CD4-positive, alpha-beta T cell (primary cell): ENCODE data around the gene SHTN1. TPM values are rescaled to one million over a fixed set of nuclear protein-coding genes. Genes with fewer than 3 reads are reported as not detected.

Experiments used
- ATAC-seq: fragments of 200-7000 bp; cut with Tn5 transposase; one replicate; pipeline ENCODE4 v1.10.0; 2022; ENCODE audit warnings: mild to moderate bottlenecking; ENCODE audit not compliant: poor library complexity
- CTCF ChIA-PET: fragments of 350-600 bp; sonication (Branson Sonifier 250); formaldehyde crosslinking; loops from one replicate; lab custom pipeline; 2021; ENCODE audit warnings: antibody characterized with exemption, inconsistent platforms; lab: Charles Lee
- POLR2A ChIA-PET: fragments of 350-600 bp; sonication (Branson Sonifier 250); formaldehyde crosslinking; loops from one replicate; lab custom pipeline; 2021; ENCODE audit warnings: antibody characterized with exemption, inconsistent platforms; lab: Charles Lee
- DNase-seq, 14 experiments: peaks; one replicate each; pipeline ENCODE4 v3.0.0-alpha.2; 2013 to 2020; ENCODE audit warnings: mixed read lengths in 2 of 14
- H3K27ac ChIP-seq, 2 donors: one replicate each; pipeline versions ENCODE4 v1.5.1 to v1.7.0; 2013; ENCODE audit warnings: low read length in 2 of 2, low read depth in 1 of 2, mild to moderate bottlenecking in 1 of 2
- H3K27me3 ChIP-seq, 2 experiments: 1 replicate in 1 of 2; 2 replicates in 1 of 2; pipeline versions ENCODE4 v1.6.1 to v1.7.0; 2013; ENCODE audit warnings: low read length in 2 of 2, control low read depth in 1 of 2, mild to moderate bottlenecking in 1 of 2, moderate library complexity in 1 of 2; ENCODE audit not compliant: insufficient read depth in 2 of 2, control insufficient read depth in 1 of 2
- H3K36me3 ChIP-seq: one replicate; pipeline ENCODE4 v1.6.1; 2013; ENCODE audit warnings: low read length, control low read depth; ENCODE audit not compliant: insufficient read depth
- H3K4me1 ChIP-seq: one replicate; pipeline ENCODE4 v1.6.1; 2013; ENCODE audit warnings: low read length, control low read depth; ENCODE audit not compliant: insufficient read depth
- H3K4me3 ChIP-seq: one replicate; pipeline ENCODE4 v1.5.1; 2013; ENCODE audit warnings: mild to moderate bottlenecking, low read length, moderate library complexity
- H3K9me3 ChIP-seq, 2 experiments: 1 replicate in 1 of 2; 2 replicates in 1 of 2; pipeline versions ENCODE4 v1.6.1 to v1.7.0; 2013; ENCODE audit warnings: low read length in 2 of 2, mild to moderate bottlenecking in 2 of 2, control low read depth in 1 of 2, moderate library complexity in 1 of 2; ENCODE audit not compliant: control insufficient read depth in 1 of 2, insufficient read depth in 1 of 2
- H3K27ac Mint-ChIP-seq: one replicate; pipeline ENCODE4 v1.8.0; 2020; ENCODE audit warnings: mixed read lengths
- H3K27me3 Mint-ChIP-seq: one replicate; pipeline ENCODE4 v1.8.0; 2021; ENCODE audit warnings: mixed read lengths
- H3K36me3 Mint-ChIP-seq: one replicate; pipeline ENCODE4 v1.8.0; 2021; ENCODE audit warnings: low read depth, mixed read lengths
- H3K4me1 Mint-ChIP-seq: one replicate; pipeline ENCODE4 v1.8.0; 2021; ENCODE audit warnings: low read depth, mixed read lengths
- H3K4me3 Mint-ChIP-seq: one replicate; pipeline ENCODE4 v1.8.0; 2020; ENCODE audit warnings: mild to moderate bottlenecking, mixed read lengths
- H3K9me3 Mint-ChIP-seq: one replicate; pipeline ENCODE4 v1.8.0; 2020; ENCODE audit warnings: mixed read lengths
- CTCF ChIP-seq: fragments of 200-600 bp; IDR thresholded peaks from one replicate; pipeline ENCODE4 v1.8.0; 2022; ENCODE audit warnings: antibody characterized with exemption, mild to moderate bottlenecking
- intact Hi-C, 2 experiments: fragments of 100-400 bp; cut with DNase I in 1 of 2; cut with micrococcal nuclease in 1 of 2; formaldehyde crosslinking; loops; one replicate each; pipeline versions ENCODE4 v1.15.1 to v1.9.0; 2023 to 2025; cut with DNase I, micrococcal nuclease
- total RNA-seq, 174 experiments: library from RNA in 2 of 174; stranded (reverse) in 2 of 174; gene quantifications; one replicate each; pipeline ENCODE4 v1.2.3 and lab custom pipeline; 2021 to 2026

SHTN1 gene
- total RNA-seq, 2 experiments from 2014 or later, result 0.75 to 0.85 TPM

GRCh38 chr10:116998172-116998571 is 6.8 kb downstream of the SHTN1 start:
- Mint-ChIP-seq H3K4me1 (no peaks in the 10 kb centered on the region), H3K27me3 (peaks cover 62% of the 10 kb centered on the region), H3K27ac (no peak overlapping the region), H3K4me3 (no peak overlapping the region), H3K9me3 (no peaks in the 10 kb centered on the region), H3K36me3 (no peaks in the 10 kb centered on the region)
- Histone ChIP-seq H3K9me3 (no peaks in the 10 kb centered on the region), H3K27me3 (peaks cover 3 to 6% of the 10 kb centered on the region in 2 experiments), H3K27ac (no peak overlapping the region), H3K4me1 (no peaks in the 10 kb centered on the region), H3K4me3 (no peak overlapping the region), H3K36me3 (no peaks in the 10 kb centered on the region)
- DNase-seq (no peak), ATAC-seq (no peak)
- no peak for TF ChIP-seq CTCF
- ChIA-PET CTCF (no interaction called here), POLR2A (no interaction called here)
- intact Hi-C loops, result no loop called here

- no peak for TF ChIP-seq CTCF
- ATAC-seq (no peak), DNase-seq (no peak)
- Histone ChIP-seq H3K9me3 (no peaks in the 10 kb centered on the region), H3K27me3 (peaks cover under 1 to 5% of the 10 kb centered on the region in 2 experiments), H3K4me3 (no peak overlapping the region), H3K36me3 (no peaks in the 10 kb centered on the region), H3K4me1 (no peaks in the 10 kb centered on the region), H3K27ac (no peak overlapping the region)
- no peaks in the 10 kb centered on the region for H3K9me3 Mint-ChIP-seq
- intact Hi-C loops, result no loop called here
- H3K27me3 Mint-ChIP-seq, result peaks cover 50% of the 10 kb centered on the region
- POLR2A ChIA-PET, result no interaction called here
- no peak overlapping the region for H3K4me3 Mint-ChIP-seq
- H3K36me3 Mint-ChIP-seq, result no peaks in the 10 kb centered on the region
- H3K4me1 Mint-ChIP-seq, result no peaks in the 10 kb centered on the region
- CTCF ChIA-PET, result no interaction called here
- H3K27ac Mint-ChIP-seq, result no peak overlapping the region
Measured at GRCh38 chr10:116997015-116997414, 8.0 kb downstream of the SHTN1 start.

DNA sequence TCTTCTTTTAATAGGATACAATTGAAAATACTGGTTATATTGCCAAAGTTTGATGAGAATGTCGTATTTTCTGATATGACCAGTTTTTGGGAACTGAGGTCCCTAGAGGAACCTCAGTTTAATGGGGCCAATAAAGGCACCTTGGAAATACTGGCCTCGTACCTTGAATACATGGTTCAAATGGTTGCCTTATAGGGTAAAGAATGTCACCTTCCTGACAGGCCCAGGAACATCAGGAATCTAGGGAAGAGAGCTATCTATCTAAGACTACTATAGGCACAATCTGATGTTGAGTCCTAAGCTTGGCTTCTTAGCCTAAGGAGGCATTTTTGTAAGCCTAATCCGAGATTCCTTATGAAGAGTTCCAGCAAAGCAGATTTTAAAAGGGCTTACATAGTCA is 9.3 kb downstream of the SHTN1 start:
- POLR2A ChIA-PET, result no interaction called here
- H3K27ac Mint-ChIP-seq, result no peak overlapping the region
- no peaks in the 10 kb centered on the region for H3K4me1 ChIP-seq
- H3K9me3 ChIP-seq, result no peaks in the 10 kb centered on the region
- ATAC-seq (no peak), DNase-seq (no peak)
- CTCF ChIA-PET, result no interaction called here
- H3K27me3 Mint-ChIP-seq, result peaks cover 38% of the 10 kb centered on the region
- no peak overlapping the region for H3K27ac ChIP-seq
- H3K4me1 Mint-ChIP-seq, result no peaks in the 10 kb centered on the region
- H3K4me3 Mint-ChIP-seq, result no peak overlapping the region
- H3K36me3 ChIP-seq, result no peaks in the 10 kb centered on the region
- no peak for TF ChIP-seq CTCF
- H3K36me3 Mint-ChIP-seq, result no peaks in the 10 kb centered on the region
- H3K4me3 ChIP-seq, result no peak overlapping the region
- no peaks in the 10 kb centered on the region for H3K9me3 Mint-ChIP-seq
- H3K27me3 ChIP-seq, result peaks cover 0 to 3% of the 10 kb centered on the region in 2 experiments
- intact Hi-C loops, result no loop called here
